Stimulated activated CD8-positive, alpha-beta memory T cell treated with anti-CD3 and anti-CD28 coated beads, Interleukin-2, amount 100 ng/mL, for 48 hours (primary cell): ENCODE data around the gene CPLX3.
"Not testable (repeated sequence)": the region's sequence is repeated elsewhere in the genome, so short reads cannot be mapped to it uniquely, and the experiment has no call there.

Experiments used
- DNase-seq, 2 donors: peaks; one replicate each; pipeline ENCODE4 v3.0.0-alpha.2; 2020; ENCODE audit warnings: low read depth in 2 of 2

The CPLX3 gene

DNA sequence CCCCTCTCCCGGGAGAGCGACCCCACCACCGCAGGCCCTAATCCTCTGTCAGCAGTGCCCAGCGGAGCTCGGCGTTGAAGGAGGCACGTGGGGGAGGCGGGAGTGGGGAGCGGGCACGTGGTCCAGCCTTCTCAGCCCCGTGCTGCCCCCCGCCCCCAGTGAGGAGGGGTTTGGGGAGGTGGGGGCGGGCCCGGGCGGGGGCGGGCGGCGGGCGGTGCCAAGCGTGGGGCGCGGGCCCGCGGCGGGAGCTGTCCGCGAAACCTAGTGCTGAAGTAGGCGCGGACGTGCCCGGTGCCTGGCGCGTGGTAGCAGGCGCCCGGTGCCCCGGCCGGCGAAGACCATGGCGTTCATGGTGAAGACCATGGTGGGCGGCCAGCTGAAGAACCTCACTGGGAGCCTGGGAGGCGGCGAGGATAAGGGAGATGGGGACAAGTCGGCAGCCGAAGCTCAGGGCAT lies at the start of gene CPLX3:
Gene CPLX3, plus strand, starts transcription at position 264 of the 456 bp plus-strand sequence. Its CDS starts 77 bp downstream, at position 341.
- DNase-seq = peak in 1 of 2 donors; percentile 22

DNA sequence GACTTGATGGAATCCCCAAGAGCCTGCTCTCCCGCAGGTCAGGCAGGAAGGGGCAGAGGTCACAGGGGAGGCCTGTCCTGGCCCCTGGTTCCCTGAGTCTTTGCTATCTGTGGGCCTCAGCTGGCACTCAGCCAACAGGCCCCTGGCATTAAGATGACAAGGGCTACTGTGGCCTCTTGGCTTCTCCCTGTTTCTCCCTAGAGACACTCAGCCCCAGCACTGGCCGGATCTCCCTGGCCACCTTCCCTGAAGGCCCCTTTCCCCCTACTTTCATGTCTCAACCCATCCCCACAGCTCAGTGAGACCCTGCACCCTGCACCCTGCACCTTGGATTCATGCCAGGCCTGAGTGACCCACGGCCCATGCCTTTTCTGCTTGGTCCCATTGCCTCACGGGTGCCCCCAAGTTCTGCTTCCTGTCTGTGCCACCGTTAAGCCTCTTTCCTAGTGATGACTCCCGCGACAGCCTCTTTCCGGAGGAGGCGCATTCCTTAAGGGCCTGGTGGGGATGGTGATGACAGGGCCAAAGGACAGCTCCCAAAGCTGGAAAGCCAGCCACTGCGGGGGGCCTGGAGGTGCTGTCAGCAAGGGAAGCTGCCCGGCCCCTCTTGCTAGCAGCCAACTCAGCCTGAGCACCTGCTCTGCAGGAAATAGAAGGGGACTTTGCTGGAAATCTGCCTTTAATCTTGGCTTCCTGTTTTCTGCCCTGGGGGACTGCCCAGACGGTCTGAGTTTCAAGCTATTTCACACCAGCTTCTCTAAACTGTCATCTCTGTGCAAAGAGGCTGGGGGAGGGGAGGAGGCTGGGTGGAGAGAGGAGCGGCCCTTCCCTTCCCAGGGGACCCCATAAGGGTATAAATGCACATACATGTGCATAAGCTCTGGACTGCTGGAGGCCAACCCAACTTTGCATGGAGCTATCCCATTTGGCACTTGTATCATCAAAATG lies 49.3 kb upstream of the CPLX3 start:
- DNase-seq = peak in 1 of 2 donors; percentile 27

- no peak for DNase-seq
Observed at GRCh38 chr15:74777769-74778598, 48.4 kb upstream of the CPLX3 start.

- DNase-seq = no peak
Observed at GRCh38 chr15:74778599-74778970, 47.8 kb upstream of the CPLX3 start.

DNA sequence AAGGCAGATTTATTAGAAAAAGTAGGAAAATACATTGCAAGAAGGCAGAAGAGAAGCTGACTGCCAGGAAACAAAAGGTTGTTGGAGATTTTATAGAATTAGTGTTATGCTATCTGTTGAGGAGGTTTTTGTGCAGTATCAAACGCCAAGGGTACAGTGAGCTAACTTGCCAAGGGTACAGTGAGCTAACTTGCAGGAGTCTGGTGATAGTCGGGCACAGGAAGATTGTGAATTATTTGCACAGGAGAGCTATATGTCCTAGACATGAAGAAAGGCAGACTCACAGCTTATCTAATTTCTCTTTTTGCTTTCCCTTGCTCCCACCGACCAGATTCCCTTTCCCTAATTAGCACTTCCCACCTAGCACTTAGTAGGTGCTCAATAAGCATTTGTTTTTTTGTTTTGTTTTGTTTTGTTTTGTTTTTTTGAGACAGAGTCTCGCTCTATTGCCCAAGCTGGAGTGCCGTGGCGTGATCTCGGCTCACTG lies 47.2 kb upstream of the CPLX3 start:
- no peak for DNase-seq

- no peak for DNase-seq
Observed at GRCh38 chr15:74780523-74781430, 45.6 kb upstream of the CPLX3 start.

- DNase-seq = peak in 1 of 2 donors; percentile 69
Observed at GRCh38 chr15:74781431-74782258, 44.8 kb upstream of the CPLX3 start, which contains the start of gene CSK. CSK (plus strand) TSS chr15:74782080; CDS start chr15:74798298, 16,218 bp downstream.

- peak in 1 of 2 donors; percentile 45 for DNase-seq
Observed at GRCh38 chr15:74782259-74783071, 44.0 kb upstream of the CPLX3 start.

- DNase-seq = no peak
Observed at GRCh38 chr15:74783072-74783807, 43.2 kb upstream of the CPLX3 start.

DNA sequence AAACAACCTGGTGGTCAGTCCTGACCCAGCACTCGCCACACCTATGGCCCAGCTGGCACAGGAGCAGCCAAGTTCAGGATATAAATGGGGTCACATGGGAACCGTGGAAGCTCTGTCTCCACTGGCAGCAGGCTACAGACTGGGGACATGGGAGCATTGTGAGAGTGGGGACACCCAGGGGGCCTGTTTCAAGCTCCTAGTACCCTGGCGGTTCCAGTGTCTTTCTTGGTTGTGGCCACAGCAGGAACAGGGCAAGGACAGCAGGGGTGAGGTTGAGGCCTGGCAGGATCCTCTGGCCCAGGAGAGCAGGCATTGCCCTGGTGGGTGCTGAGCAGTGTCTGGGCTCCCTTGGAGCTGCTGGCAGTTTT lies 42.6 kb upstream of the CPLX3 start:
- no peak for DNase-seq

DNA sequence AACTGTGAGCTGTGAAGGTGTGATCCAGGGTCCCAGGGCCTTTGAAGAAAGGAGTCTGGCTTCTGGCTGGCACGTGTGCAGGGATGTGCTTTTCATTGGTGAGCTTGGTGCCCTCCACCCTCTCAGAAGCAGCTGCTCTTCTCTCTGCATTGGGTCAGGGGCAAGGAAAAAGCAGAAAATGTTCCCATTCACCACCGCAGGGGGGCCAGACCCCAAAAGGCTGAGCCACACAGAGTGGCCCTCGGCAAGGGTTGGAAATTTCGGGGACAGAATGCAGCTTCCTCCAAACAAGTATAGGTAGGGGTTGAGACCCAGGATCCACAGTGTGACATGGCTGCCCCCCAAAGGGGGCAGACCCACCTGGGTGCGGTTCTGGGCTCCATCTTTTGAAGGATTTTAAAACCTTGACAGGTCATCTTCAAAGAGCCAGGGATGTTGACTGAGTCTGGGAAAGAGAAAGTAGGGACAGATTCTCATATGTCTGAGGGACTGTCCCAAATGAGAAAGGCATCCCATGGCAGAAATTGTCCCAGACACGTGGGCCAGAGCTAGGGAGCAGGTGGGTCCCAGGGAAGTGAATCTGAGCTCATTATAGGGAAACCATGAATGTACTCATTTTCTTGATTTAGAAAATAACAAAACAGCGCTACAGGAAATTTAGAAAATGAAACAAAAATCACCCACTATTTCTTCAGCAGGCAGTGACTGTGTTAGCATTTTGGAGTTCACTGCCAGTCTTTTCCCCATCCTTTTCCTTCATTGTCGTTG lies 41.8 kb upstream of the CPLX3 start:
- DNase-seq = no peak

- no peak for DNase-seq
Observed at GRCh38 chr15:74785194-74786032, 41.0 kb upstream of the CPLX3 start.

GRCh38 chr15:74786081-74786480 lies 40.3 kb upstream of the CPLX3 start:
- not testable (repeated sequence) for DNase-seq

DNA sequence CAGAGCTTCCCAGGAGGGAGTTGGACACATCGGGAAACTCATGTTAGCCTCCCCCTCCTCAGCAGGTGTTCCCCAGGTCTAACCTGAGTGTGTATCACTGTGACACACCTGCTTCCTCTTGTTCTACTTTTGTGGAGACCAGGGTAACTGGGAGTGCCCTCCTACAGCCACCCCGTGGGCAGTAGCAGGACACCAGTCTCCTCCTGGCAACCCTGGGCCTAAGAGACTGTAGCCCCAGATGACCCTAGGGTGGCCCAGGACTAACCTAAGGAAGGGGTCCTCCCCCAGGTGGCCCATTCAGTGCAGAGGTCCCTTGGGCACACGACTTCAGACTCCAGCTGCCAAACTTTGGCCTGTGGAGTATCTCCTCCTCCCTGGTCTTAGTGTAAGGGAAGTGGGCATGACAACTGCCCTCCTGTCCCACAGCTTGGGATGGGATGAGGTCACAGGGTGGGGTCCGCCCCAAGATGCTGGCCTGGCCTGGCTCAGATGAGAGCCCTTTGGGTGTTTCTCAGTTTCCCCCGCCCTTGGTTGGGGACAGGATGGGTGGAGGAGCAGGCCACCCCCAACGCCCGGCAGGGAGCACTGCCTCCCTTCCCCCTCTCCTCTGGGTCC lies 39.8 kb upstream of the CPLX3 start:
- no peak for DNase-seq

DNA sequence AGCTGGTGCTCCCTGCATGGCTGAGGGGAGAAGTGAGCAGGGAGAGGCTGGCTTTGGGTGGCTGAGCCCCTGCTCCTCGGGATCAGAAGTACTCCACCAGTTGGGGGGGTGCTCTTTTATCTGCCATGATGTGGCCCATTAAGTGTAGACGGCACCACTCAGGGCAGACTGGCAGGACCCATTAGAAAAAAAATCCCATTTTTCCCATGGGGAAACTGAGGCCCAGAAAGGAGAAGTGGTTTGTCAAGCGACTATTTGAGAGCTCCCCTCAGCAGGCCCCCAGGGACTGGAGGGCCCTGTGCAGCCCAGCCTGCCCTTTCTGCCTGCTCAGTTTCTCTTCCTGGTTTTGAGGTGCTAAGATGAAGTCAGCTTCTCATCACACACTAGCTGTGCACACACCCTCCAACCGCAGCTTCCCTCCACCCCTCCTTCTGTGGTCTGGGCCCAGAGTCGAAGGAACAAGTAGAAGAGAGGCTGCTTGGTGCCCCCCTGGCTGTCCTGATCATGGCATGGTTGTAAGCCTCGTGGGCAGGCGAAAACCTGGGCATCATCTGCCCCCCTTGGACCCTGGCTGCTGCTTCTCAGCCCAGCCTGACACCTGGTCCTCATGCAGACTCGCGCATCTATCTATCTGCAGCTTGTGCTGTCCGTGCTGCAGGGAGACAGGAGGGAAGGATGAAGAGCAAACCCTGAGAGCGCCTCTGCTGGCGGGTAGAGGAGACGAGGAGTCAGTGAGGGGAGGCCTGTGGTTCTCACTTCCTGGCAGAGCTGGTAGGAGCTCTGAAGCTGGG lies 39.0 kb upstream of the CPLX3 start:
- DNase-seq = peak; percentile 88
